ENCODE measurements around the gene SLC36A3.

GRCh38 chr5:151274666-151275065, 28.9 kb downstream of the SLC36A3 start:
- TF ChIP-seq CTCF (conservative IDR thresholded peaks at IDR 0.05): no peak
- no peak for TF ChIP-seq ZFX (IDR thresholded peaks at IDR 0.05)
